Testis (tissue), 3 donors: ENCODE results near the gene TRPC3. TPM values are rescaled to one million over a fixed set of nuclear protein-coding genes. Genes with fewer than 3 reads are reported as not detected.

ENCODE experiments used
- DNase-seq: peaks from one replicate; pipeline ENCODE4 v3.0.0-alpha.2; 2019
- H3K27ac ChIP-seq, 2 donors: fragments of 200-600 bp; sonication (generic); one replicate each; pipeline ENCODE4 v1.5.1; 2019
- H3K27me3 ChIP-seq: fragments of 200-600 bp; sonication (generic); one replicate; pipeline ENCODE4 v1.5.1; 2019
- H3K36me3 ChIP-seq: fragments of 200-600 bp; sonication (generic); one replicate; pipeline ENCODE4 v1.5.1; 2017; ENCODE audit warnings: low read depth; ENCODE audit errors: missing control alignments
- H3K4me1 ChIP-seq: fragments of 200-600 bp; sonication (generic); one replicate; pipeline ENCODE4 v1.5.1; 2019
- H3K4me3 ChIP-seq, 2 donors: fragments of 200-600 bp; sonication (generic); one replicate each; pipeline ENCODE4 v1.5.1; 2017 to 2019
- H3K9me3 ChIP-seq: fragments of 200-600 bp; sonication (generic); one replicate; pipeline ENCODE4 v1.5.1; 2017
- POLR2A ChIP-seq: fragments of 450-650 bp; IDR thresholded peaks from one replicate; pipeline ENCODE4 v1.6.1; 2017; ENCODE audit warnings: antibody characterized with exemption, mild to moderate bottlenecking, moderate library complexity
- WGBS, 2 donors: methylation state at CpG; one replicate each; pipeline ENCODE4 v1.1.5; 2018; 5-methylcytosine and 5-hydroxymethylcytosine counted together
- intact Hi-C: fragments of 100-400 bp; cut with DNase I; formaldehyde crosslinking; loops from one replicate; pipeline ENCODE4 v1.15.1; 2023; ENCODE audit warnings: low total_unique reads
- polyA plus RNA-seq: library from polyadenylated mRNA; stranded (reverse); fragments of 350-450 nt; fragmentation: Illumina TruSeq; extraction: RNeasy Lipid Tissue Mini Kit (QIAGEN cat#74804); gene quantifications from one replicate; pipeline ENCODE4 v1.2.3, GENCODE V29; 2014; ENCODE audit warnings: low read depth, low replicate concordance; ENCODE audit not compliant: insufficient read depth
- total RNA-seq, 2 donors: library from RNA; depleted of rRNA; stranded (reverse); fragments of >200 nt; gene quantifications; one replicate each; pipeline ENCODE4 v1.2.3, GENCODE V29; 2016
- TF ChIP-seq, protein P1 (sequence below), 3 experiments: fragments of 450-650 bp in 2 of 3; fragments of 200-600 bp in 1 of 3; sonication (generic) in 1 of 3; IDR thresholded peaks; one replicate each; pipeline ENCODE4 v1.5.1; 2016 to 2019; ENCODE audit warnings: antibody characterized with exemption in 3 of 3, mild to moderate bottlenecking in 2 of 3, moderate library complexity in 1 of 3

Gene TRPC3
- total and polyA plus RNA-seq, 3 donors from 2014 or later, result 0.57 to 3.7 (median 1.9) TPM

- Histone ChIP-seq H3K27me3 (no peaks in the 10 kb centered on the region), H3K4me1 (no peaks in the 10 kb centered on the region), H3K4me3 (no peak overlapping the region), H3K27ac (no peak overlapping the region), H3K36me3 (no peaks in the 10 kb centered on the region), H3K9me3 (no peaks in the 10 kb centered on the region)
- intact Hi-C loops, result no loop called here
- TF ChIP-seq, protein P1, sequence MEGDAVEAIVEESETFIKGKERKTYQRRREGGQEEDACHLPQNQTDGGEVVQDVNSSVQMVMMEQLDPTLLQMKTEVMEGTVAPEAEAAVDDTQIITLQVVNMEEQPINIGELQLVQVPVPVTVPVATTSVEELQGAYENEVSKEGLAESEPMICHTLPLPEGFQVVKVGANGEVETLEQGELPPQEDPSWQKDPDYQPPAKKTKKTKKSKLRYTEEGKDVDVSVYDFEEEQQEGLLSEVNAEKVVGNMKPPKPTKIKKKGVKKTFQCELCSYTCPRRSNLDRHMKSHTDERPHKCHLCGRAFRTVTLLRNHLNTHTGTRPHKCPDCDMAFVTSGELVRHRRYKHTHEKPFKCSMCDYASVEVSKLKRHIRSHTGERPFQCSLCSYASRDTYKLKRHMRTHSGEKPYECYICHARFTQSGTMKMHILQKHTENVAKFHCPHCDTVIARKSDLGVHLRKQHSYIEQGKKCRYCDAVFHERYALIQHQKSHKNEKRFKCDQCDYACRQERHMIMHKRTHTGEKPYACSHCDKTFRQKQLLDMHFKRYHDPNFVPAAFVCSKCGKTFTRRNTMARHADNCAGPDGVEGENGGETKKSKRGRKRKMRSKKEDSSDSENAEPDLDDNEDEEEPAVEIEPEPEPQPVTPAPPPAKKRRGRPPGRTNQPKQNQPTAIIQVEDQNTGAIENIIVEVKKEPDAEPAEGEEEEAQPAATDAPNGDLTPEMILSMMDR (IDR thresholded peaks at IDR 0.05), result no peak
- TF ChIP-seq POLR2A, result no peak
- no peak for DNase-seq
- 94 to 96% methylated on average over 1 of the region's 1 CpG for WGBS, 2 donors
Measured at GRCh38 chr4:121964958-121965357, 13.1 kb upstream of the TRPC3 start.

GRCh38 chr4:121960818-121961217, 9.0 kb upstream of the TRPC3 start:
- no peak for DNase-seq
- Histone ChIP-seq H3K4me1 (no peaks in the 10 kb centered on the region), H3K9me3 (no peaks in the 10 kb centered on the region), H3K36me3 (no peaks in the 10 kb centered on the region), H3K27me3 (no peaks in the 10 kb centered on the region), H3K27ac (no peak overlapping the region), H3K4me3 (no peak overlapping the region)
- intact Hi-C loops, result no loop called here
- TF ChIP-seq POLR2A, result no peak
- TF ChIP-seq, protein P1 (IDR thresholded peaks at IDR 0.05), result no peak
- WGBS, 2 donors, result 71 to 83% methylated on average over 1 of the region's 1 CpG

GRCh38 chr4:121958777-121959176, 6.9 kb upstream of the TRPC3 start:
- no peak overlapping the region for H3K4me3 ChIP-seq
- no peaks in the 10 kb centered on the region for H3K4me1 ChIP-seq
- H3K27ac ChIP-seq, result no peak overlapping the region
- WGBS, 2 donors, result 86 to 88% methylated on average over 2 of the region's 2 CpGs
- no peak for TF ChIP-seq POLR2A
- TF ChIP-seq, protein P1 (IDR thresholded peaks at IDR 0.05), result no peak
- DNase-seq, result no peak
- no peaks in the 10 kb centered on the region for H3K36me3 ChIP-seq
- intact Hi-C loops, result no loop called here
- no peaks in the 10 kb centered on the region for H3K27me3 ChIP-seq
- no peaks in the 10 kb centered on the region for H3K9me3 ChIP-seq

- H3K9me3 ChIP-seq, result no peaks in the 10 kb centered on the region
Measured at GRCh38 chr4:121957266-121957665, 5.4 kb upstream of the TRPC3 start.

GRCh38 chr4:121953860-121954259, 2.0 kb upstream of the TRPC3 start:
- Histone ChIP-seq H3K9me3 (no peaks in the 10 kb centered on the region), H3K27ac (no peak overlapping the region), H3K36me3 (no peaks in the 10 kb centered on the region), H3K4me3 (no peak overlapping the region), H3K27me3 (no peaks in the 10 kb centered on the region), H3K4me1 (no peaks in the 10 kb centered on the region)
- DNase-seq, result no peak
- no peak for TF ChIP-seq POLR2A
- intact Hi-C loops, result no loop called here

More at GRCh38 chr4:121957266-121957665, 5.4 kb upstream of the TRPC3 start:
- TF ChIP-seq POLR2A, result no peak
- TF ChIP-seq, protein P1 (IDR thresholded peaks at IDR 0.05), result no peak
- Histone ChIP-seq H3K27me3 (no peaks in the 10 kb centered on the region), H3K4me3 (no peak overlapping the region), H3K36me3 (no peaks in the 10 kb centered on the region), H3K4me1 (no peaks in the 10 kb centered on the region), H3K27ac (no peak overlapping the region)
- intact Hi-C loops, result no loop called here
- no peak for DNase-seq
- WGBS, 2 donors, result 91 to 93% methylated on average over 3 of the region's 3 CpGs
